Thyroid gland (tissue), 4 donors: ENCODE measurements around the gene BCL2L1. TPM values are rescaled to one million over a fixed set of nuclear protein-coding genes. Genes with fewer than 3 reads are reported as not detected.

Experiments used
- DNase-seq, 2 donors: peaks; one replicate each; pipeline ENCODE4 v3.0.0-alpha.2; 2019
- H3K27ac ChIP-seq, 3 donors: fragments of 200-600 bp; sonication (generic); 1 replicate in 2 of 3; 2 replicates in 1 of 3; pipeline ENCODE4 v1.5.1; 2016 to 2019; ENCODE audit warnings: mild to moderate bottlenecking in 1 of 3, moderate library complexity in 1 of 3
- H3K27me3 ChIP-seq: fragments of 200-600 bp; sonication (generic); one replicate; pipeline ENCODE4 v1.5.1; 2019
- H3K36me3 ChIP-seq, 2 donors: fragments of 200-600 bp; sonication (generic); one replicate each; pipeline ENCODE4 v1.5.1; 2016 to 2019
- H3K4me1 ChIP-seq, 2 donors: fragments of 200-600 bp; sonication (generic); one replicate each; pipeline ENCODE4 v1.5.1; 2017 to 2019
- H3K4me3 ChIP-seq, 3 donors: fragments of 200-600 bp; sonication (generic); replicated peaks in 1 of 3; 1 replicate in 2 of 3; 2 replicates in 1 of 3; pipeline ENCODE4 v1.5.1; 2016; ENCODE audit warnings: mild to moderate bottlenecking in 1 of 3
- H3K9me3 ChIP-seq: fragments of 200-600 bp; sonication (generic); one replicate; pipeline ENCODE4 v1.5.1; 2017
- CTCF ChIP-seq, 6 experiments: fragments of 200-600 bp in 3 of 6; fragments of 450-650 bp in 3 of 6; sonication (generic) in 3 of 6; IDR thresholded peaks; one replicate each; pipeline ENCODE4 v1.5.1; 2016 to 2019; ENCODE audit warnings: antibody characterized with exemption in 6 of 6, mild to moderate bottlenecking in 2 of 6, inconsistent platforms in 1 of 6, moderate library complexity in 1 of 6
- POLR2A ChIP-seq, 2 donors: fragments of 450-650 bp; IDR thresholded peaks; one replicate each; pipeline ENCODE4 v1.6.1; 2017; ENCODE audit warnings: antibody characterized with exemption in 2 of 2, mild to moderate bottlenecking in 2 of 2, moderate library complexity in 1 of 2
- WGBS, 2 donors: methylation state at CpG; one replicate each; pipeline ENCODE4 v1.1.5; 2017; 5-methylcytosine and 5-hydroxymethylcytosine counted together
- intact Hi-C: fragments of 100-400 bp; cut with DNase I; formaldehyde crosslinking; loops from one replicate; pipeline ENCODE4 v1.15.1; 2023
- total RNA-seq, 4 donors: library from RNA; depleted of rRNA; stranded (reverse); fragments of >200 nt; gene quantifications; one replicate each; pipeline ENCODE4 v1.2.3, GENCODE V29; 2016

BCL2L1 gene
- total RNA-seq, 4 donors from 2014 or later: 110 to 154 (median 125) TPM

- H3K36me3 ChIP-seq: peaks cover 0 to 9% of the 10 kb centered on the region in 2 donors
- H3K27me3 ChIP-seq: no peaks in the 10 kb centered on the region
- H3K4me3 ChIP-seq: peak overlapping the region in 1 of 3 donors; percentile 8
- no peaks in the 10 kb centered on the region for H3K9me3 ChIP-seq
- intact Hi-C loops: no loop called here
- DNase-seq: no peak
- H3K4me1 ChIP-seq: peaks cover 79 to 84% of the 10 kb centered on the region in 2 donors
- TF ChIP-seq CTCF (IDR thresholded peaks at IDR 0.05): no peak
- TF ChIP-seq POLR2A (IDR thresholded peaks at IDR 0.05): no peak
- H3K27ac ChIP-seq: peak overlapping the region; percentile 16 to 99 (median 98)
- WGBS, 2 donors: 72 to 84% methylated on average over 5 of the region's 5 CpGs
Measured at GRCh38 chr20:31716818-31717477, 5.7 kb downstream of the BCL2L1 start.

- DNase-seq: no peak
- 63 to 79% methylated on average over 1 of the region's 1 CpG for WGBS, 2 donors
- H3K27me3 ChIP-seq: no peaks in the 10 kb centered on the region
- TF ChIP-seq POLR2A (IDR thresholded peaks at IDR 0.05): no peak
- no peak for TF ChIP-seq CTCF (IDR thresholded peaks at IDR 0.05)
- H3K4me3 ChIP-seq: peak overlapping the region in 1 of 3 donors; percentile 5
- peaks cover 0 to 9% of the 10 kb centered on the region in 2 donors for H3K36me3 ChIP-seq
- intact Hi-C loops: no loop called here
- peaks cover 84 to 85% of the 10 kb centered on the region in 2 donors for H3K4me1 ChIP-seq
- H3K27ac ChIP-seq: peak overlapping the region; percentile 16 to 99 (median 98)
- no peaks in the 10 kb centered on the region for H3K9me3 ChIP-seq
Measured at GRCh38 chr20:31716351-31716750, 6.3 kb downstream of the BCL2L1 start.

GRCh38 chr20:31715766-31716165, 6.9 kb downstream of the BCL2L1 start:
- no peak overlapping the region for H3K4me3 ChIP-seq
- peaks cover 84 to 91% of the 10 kb centered on the region in 2 donors for H3K4me1 ChIP-seq
- WGBS, 2 donors: 60 to 65% methylated on average over 3 of the region's 3 CpGs
- peak overlapping the region; percentile 16 to 99 (median 98) for H3K27ac ChIP-seq
- TF ChIP-seq POLR2A (IDR thresholded peaks at IDR 0.05) (no peak), CTCF (IDR thresholded peaks at IDR 0.05) (no peak)
- H3K27me3 ChIP-seq: no peaks in the 10 kb centered on the region
- no peaks in the 10 kb centered on the region for H3K9me3 ChIP-seq
- DNase-seq: no peak
- peaks cover 0 to 9% of the 10 kb centered on the region in 2 donors for H3K36me3 ChIP-seq
- intact Hi-C loops: no loop called here

- 58 to 62% methylated on average over 9 of the region's 9 CpGs for WGBS, 2 donors
- TF ChIP-seq CTCF (IDR thresholded peaks at IDR 0.05): no peak
- no peak for TF ChIP-seq POLR2A (IDR thresholded peaks at IDR 0.05)
- Histone ChIP-seq H3K4me1 (peaks cover 82 to 96% of the 10 kb centered on the region in 2 donors), H3K4me3 (peak overlapping the region in 1 of 3 donors; percentile 10), H3K9me3 (no peaks in the 10 kb centered on the region), H3K36me3 (peaks cover 0 to 3% of the 10 kb centered on the region in 2 donors), H3K27me3 (no peaks in the 10 kb centered on the region), H3K27ac (peak overlapping the region; percentile 98 to 100 (median 99))
- intact Hi-C loops: no loop called here
- peak; percentile 43 to 57 for DNase-seq
Measured at GRCh38 chr20:31713312-31714273, 9.1 kb downstream of the BCL2L1 start.
